Measurements from ENCODE around the gene UBL7.

- TF ChIP-seq EZH2 (IDR thresholded peaks at IDR 0.05; ENCODE audit: insufficient read depth, poor library complexity, severe bottlenecking) (no peak), EZH2phosphoT487 (IDR thresholded peaks at IDR 0.05; ENCODE audit: insufficient read depth, low read depth) (no peak)
Observed at GRCh38 chr15:74506515-74506840, 45.5 kb upstream of the UBL7 start.

Measured in GM23248 (cell line).